Testis (tissue), 3 donors: Measurements from ENCODE around the gene MS4A12. TPM values are rescaled to one million over a fixed set of nuclear protein-coding genes. Genes with fewer than 3 reads are reported as not detected.
"Not testable (repeated sequence)": the region's sequence is repeated elsewhere in the genome, so short reads cannot be mapped to it uniquely, and the experiment has no call there.

Experiments
- DNase-seq: peaks from one replicate; pipeline ENCODE4 v3.0.0-alpha.2; 2019
- H3K27ac ChIP-seq, 2 donors: fragments of 200-600 bp; sonication (generic); one replicate each; pipeline ENCODE4 v1.5.1; 2019
- H3K27me3 ChIP-seq: fragments of 200-600 bp; sonication (generic); one replicate; pipeline ENCODE4 v1.5.1; 2019
- H3K36me3 ChIP-seq: fragments of 200-600 bp; sonication (generic); one replicate; pipeline ENCODE4 v1.5.1; 2017; ENCODE audit warnings: low read depth; ENCODE audit errors: missing control alignments
- H3K4me1 ChIP-seq: fragments of 200-600 bp; sonication (generic); one replicate; pipeline ENCODE4 v1.5.1; 2019
- H3K4me3 ChIP-seq, 2 donors: fragments of 200-600 bp; sonication (generic); one replicate each; pipeline ENCODE4 v1.5.1; 2017 to 2019
- H3K9me3 ChIP-seq: fragments of 200-600 bp; sonication (generic); one replicate; pipeline ENCODE4 v1.5.1; 2017
- POLR2A ChIP-seq: fragments of 450-650 bp; IDR thresholded peaks from one replicate; pipeline ENCODE4 v1.6.1; 2017; ENCODE audit warnings: antibody characterized with exemption, mild to moderate bottlenecking, moderate library complexity
- WGBS, 2 donors: methylation state at CpG; one replicate each; pipeline ENCODE4 v1.1.5; 2018; 5-methylcytosine and 5-hydroxymethylcytosine counted together
- intact Hi-C: fragments of 100-400 bp; cut with DNase I; formaldehyde crosslinking; loops from one replicate; pipeline ENCODE4 v1.15.1; 2023; ENCODE audit warnings: low total_unique reads
- polyA plus RNA-seq: library from polyadenylated mRNA; stranded (reverse); fragments of 350-450 nt; fragmentation: Illumina TruSeq; extraction: RNeasy Lipid Tissue Mini Kit (QIAGEN cat#74804); gene quantifications from one replicate; pipeline ENCODE4 v1.2.3, GENCODE V29; 2014; ENCODE audit warnings: low read depth, low replicate concordance; ENCODE audit not compliant: insufficient read depth
- total RNA-seq, 2 donors: library from RNA; depleted of rRNA; stranded (reverse); fragments of >200 nt; gene quantifications; one replicate each; pipeline ENCODE4 v1.2.3, GENCODE V29; 2016
- TF ChIP-seq, protein P1 (sequence below), 3 experiments: fragments of 450-650 bp in 2 of 3; fragments of 200-600 bp in 1 of 3; sonication (generic) in 1 of 3; IDR thresholded peaks; one replicate each; pipeline ENCODE4 v1.5.1; 2016 to 2019; ENCODE audit warnings: antibody characterized with exemption in 3 of 3, mild to moderate bottlenecking in 2 of 3, moderate library complexity in 1 of 3

Gene MS4A12
- total and polyA plus RNA-seq, 3 donors from 2014 or later, result 0.33 to 0.74 (median 0.71) TPM

DNA sequence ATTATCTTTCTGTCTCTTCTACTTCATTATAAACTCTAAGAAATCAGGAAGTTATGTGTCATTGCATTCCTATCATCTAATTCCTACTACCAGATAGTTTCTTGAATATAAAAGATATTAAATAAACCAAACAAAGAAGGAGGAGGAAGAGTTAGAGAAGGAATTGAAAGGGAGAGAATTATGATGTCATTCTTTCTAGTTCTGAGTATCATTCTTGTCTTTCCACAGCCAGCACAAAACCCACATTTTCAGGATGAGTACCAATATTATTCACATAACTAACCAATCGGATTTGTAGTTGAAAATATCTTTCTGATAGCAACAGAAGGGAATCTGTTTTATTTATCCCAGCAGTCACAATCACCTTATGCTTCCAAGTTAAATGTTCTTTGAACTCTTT lies 35.9 kb downstream of the MS4A12 start:
- Histone ChIP-seq H3K4me1 (no peaks in the 10 kb centered on the region), H3K36me3 (no peaks in the 10 kb centered on the region), H3K9me3 (no peaks in the 10 kb centered on the region), H3K27me3 (no peaks in the 10 kb centered on the region), H3K27ac (no peak overlapping the region), H3K4me3 (no peak overlapping the region)
- intact Hi-C loops, result no loop called here
- 72 to 87% methylated on average over 1 of the region's 1 CpG for WGBS, 2 donors
- TF ChIP-seq, protein P1, sequence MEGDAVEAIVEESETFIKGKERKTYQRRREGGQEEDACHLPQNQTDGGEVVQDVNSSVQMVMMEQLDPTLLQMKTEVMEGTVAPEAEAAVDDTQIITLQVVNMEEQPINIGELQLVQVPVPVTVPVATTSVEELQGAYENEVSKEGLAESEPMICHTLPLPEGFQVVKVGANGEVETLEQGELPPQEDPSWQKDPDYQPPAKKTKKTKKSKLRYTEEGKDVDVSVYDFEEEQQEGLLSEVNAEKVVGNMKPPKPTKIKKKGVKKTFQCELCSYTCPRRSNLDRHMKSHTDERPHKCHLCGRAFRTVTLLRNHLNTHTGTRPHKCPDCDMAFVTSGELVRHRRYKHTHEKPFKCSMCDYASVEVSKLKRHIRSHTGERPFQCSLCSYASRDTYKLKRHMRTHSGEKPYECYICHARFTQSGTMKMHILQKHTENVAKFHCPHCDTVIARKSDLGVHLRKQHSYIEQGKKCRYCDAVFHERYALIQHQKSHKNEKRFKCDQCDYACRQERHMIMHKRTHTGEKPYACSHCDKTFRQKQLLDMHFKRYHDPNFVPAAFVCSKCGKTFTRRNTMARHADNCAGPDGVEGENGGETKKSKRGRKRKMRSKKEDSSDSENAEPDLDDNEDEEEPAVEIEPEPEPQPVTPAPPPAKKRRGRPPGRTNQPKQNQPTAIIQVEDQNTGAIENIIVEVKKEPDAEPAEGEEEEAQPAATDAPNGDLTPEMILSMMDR (IDR thresholded peaks at IDR 0.05), result no peak
- TF ChIP-seq POLR2A, result no peak
- DNase-seq, result no peak

DNA sequence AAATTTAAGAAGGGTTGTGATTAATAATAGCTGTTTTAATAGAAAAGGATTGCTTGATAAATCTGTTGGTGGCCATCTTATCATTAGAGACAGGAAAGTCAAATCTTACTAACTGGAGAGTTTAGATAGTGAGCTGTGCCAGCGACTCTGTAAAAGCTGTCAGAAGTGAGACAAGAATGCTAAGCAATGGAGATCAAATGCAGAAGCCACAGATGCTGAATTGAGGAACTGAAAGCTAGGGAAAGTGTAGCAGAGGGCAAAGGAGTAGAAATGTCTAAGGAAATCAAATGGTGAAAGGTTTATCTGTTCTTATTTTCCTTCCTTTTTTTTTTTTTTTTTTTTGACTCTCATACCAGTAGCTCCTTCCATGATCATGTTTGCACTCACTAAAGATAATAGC lies 36.4 kb downstream of the MS4A12 start:
- Histone ChIP-seq H3K36me3 (no peaks in the 10 kb centered on the region), H3K27ac (no peak overlapping the region), H3K4me3 (no peak overlapping the region), H3K9me3 (no peaks in the 10 kb centered on the region), H3K27me3 (no peaks in the 10 kb centered on the region), H3K4me1 (no peaks in the 10 kb centered on the region)
- 32 to 37% methylated on average over 1 of the region's 1 CpG for WGBS, 2 donors
- no peak for TF ChIP-seq POLR2A
- TF ChIP-seq, protein P1 (IDR thresholded peaks at IDR 0.05), result no peak
- DNase-seq, result no peak
- intact Hi-C loops, result no loop called here

DNA sequence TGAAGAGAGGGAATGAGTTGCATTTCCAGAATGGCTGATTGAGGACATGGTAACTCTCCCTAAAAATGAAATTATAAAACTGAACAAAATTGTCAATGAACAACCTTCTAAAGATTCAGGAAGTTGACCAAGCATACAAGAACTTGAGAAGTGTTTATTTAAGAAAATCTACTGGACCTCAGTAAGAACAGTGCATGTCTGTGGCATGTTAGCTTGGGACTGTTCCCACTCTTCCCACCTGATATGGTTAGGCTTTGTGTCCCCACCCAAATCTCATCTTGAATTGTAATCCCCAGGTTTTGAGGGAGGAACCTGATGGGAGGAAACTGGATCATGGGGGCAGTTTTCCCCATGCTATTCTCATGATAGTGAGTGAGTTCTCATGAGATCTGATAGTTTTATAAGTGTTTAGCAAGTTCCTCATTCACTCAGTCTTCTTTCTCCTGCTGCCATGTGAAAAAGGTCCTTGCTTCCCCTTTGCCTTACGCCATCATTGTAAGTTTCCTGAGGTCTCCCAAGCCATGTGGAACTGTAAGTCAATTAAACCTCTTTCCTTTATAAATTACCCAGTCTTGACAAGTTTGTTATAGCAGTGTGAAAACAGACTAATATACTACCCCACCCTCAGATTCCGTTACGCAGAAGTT lies 38.0 kb downstream of the MS4A12 start:
- no peak for DNase-seq
- Histone ChIP-seq H3K9me3 (no peaks in the 10 kb centered on the region), H3K27me3 (no peaks in the 10 kb centered on the region), H3K27ac (no peak overlapping the region), H3K36me3 (no peaks in the 10 kb centered on the region), H3K4me1 (no peaks in the 10 kb centered on the region), H3K4me3 (no peak overlapping the region)
- intact Hi-C loops, result no loop called here
- TF ChIP-seq, protein P1 (IDR thresholded peaks at IDR 0.05), result no peak
- TF ChIP-seq POLR2A, result no peak
- 88 to 93% methylated on average over 3 of the region's 3 CpGs for WGBS, 2 donors

DNA sequence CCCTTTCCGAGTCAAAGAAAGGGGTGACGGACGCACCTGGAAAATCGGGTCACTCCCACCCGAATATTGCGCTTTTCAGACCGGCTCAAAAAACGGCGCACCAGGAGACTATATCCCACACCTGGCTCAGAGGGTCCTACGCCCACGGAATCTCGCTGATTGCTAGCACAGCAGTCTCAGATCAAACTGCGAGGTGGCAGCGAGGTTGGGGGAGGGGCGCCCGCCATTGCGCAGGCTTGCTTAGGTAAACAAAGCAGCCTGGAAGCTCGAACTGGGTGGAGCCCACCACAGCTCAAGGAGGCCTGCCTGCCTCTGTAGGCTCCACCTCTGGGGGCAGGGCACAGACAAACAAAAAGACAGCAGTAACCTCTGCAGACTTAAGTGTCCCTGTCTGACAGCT lies 39.8 kb downstream of the MS4A12 start:
- 84 to 89% methylated on average over 16 to 18 of the region's 18 CpGs for WGBS, 2 donors
- H3K4me1 ChIP-seq, H3K36me3 ChIP-seq, H3K4me3 ChIP-seq, intact Hi-C loops, DNase-seq, H3K27ac ChIP-seq, H3K9me3 ChIP-seq, H3K27me3 ChIP-seq: not testable (repeated sequence)

DNA sequence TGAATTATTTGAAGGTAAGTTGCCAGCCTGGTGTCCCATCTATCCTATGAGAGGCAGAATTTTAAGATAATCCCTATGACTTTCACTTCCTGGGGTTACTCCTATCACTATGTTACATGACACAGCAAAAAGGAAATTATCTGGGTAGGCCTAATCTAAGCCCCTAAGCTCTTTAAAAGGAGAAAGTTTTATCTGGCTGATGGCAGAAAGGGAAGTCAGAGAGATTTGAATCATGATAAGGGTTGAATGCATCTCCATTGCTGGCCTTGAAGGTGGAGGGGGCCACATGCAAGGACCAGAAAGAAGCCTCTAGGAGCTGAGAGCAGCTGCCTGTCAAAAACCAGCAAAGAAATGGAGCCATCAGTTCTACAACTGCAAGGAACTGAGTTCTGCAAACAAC lies 46.0 kb downstream of the MS4A12 start:
- H3K4me1 ChIP-seq, H3K27ac ChIP-seq, H3K36me3 ChIP-seq, H3K9me3 ChIP-seq, intact Hi-C loops, H3K4me3 ChIP-seq, H3K27me3 ChIP-seq, DNase-seq: not testable (repeated sequence)

DNA sequence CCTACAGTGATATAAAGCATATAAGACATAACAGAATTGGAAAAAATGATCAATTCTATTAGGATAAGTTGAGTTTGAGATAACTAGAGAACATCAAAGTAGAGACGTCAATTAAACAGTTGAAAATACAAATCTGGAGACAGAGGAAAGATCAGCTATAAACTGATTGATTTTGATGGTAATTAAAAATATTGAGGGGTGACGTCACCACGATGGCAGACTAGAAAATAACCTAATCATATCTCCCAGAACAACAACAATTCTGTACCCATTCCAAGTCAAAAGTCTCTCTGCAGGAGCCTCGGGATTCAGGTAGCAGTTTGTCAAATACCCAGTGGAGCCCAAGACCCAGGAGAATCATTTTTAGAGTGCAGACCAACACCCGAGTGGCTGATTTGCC lies 51.5 kb downstream of the MS4A12 start:
- TF ChIP-seq POLR2A, result no peak
- TF ChIP-seq, protein P1 (IDR thresholded peaks at IDR 0.05), result no peak
- WGBS, 2 donors, result 72 to 82% methylated on average over 5 of the region's 5 CpGs

More for the DNA sequence above, 51.5 kb downstream of the MS4A12 start:
- intact Hi-C loops, result no loop called here
- no peaks in the 10 kb centered on the region for H3K27me3 ChIP-seq
- H3K4me3 ChIP-seq, result no peak overlapping the region
- no peaks in the 10 kb centered on the region for H3K9me3 ChIP-seq
- no peak overlapping the region for H3K27ac ChIP-seq
- DNase-seq, result no peak
- H3K36me3 ChIP-seq, result no peaks in the 10 kb centered on the region
- H3K4me1 ChIP-seq, result no peaks in the 10 kb centered on the region
